Esophagus (tissue), 2 donors: Measurements from ENCODE around the gene EIF1AD. TPM values are rescaled to one million over a fixed set of nuclear protein-coding genes. Genes with fewer than 3 reads are reported as not detected.
"Not testable (repeated sequence)": the region's sequence is repeated elsewhere in the genome, so short reads cannot be mapped to it uniquely, and the experiment has no call there.

Source experiments
- H3K27ac ChIP-seq, 2 donors: one replicate each; pipeline ENCODE4 v1.5.1; 2013; ENCODE audit warnings: low read depth in 2 of 2, mild to moderate bottlenecking in 2 of 2, inconsistent platforms in 1 of 2, low read length in 1 of 2, moderate library complexity in 1 of 2
- H3K27me3 ChIP-seq, 2 donors: one replicate each; pipeline ENCODE4 v1.6.1; 2013; ENCODE audit warnings: low read length in 2 of 2, control low read depth in 1 of 2, mild to moderate bottlenecking in 1 of 2; ENCODE audit not compliant: insufficient read depth in 2 of 2, control insufficient read depth in 1 of 2
- H3K36me3 ChIP-seq, 2 donors: one replicate each; pipeline ENCODE4 v1.6.1; 2013; ENCODE audit warnings: low read length in 1 of 2; ENCODE audit not compliant: control insufficient read depth in 2 of 2, insufficient read depth in 2 of 2
- H3K4me1 ChIP-seq, 2 donors: one replicate each; pipeline ENCODE4 v1.6.1; 2013; ENCODE audit warnings: low read length in 1 of 2; ENCODE audit not compliant: control insufficient read depth in 2 of 2, insufficient read depth in 2 of 2
- H3K4me3 ChIP-seq, 2 donors: one replicate each; pipeline ENCODE4 v1.5.1; 2013; ENCODE audit warnings: low read length in 2 of 2, mild to moderate bottlenecking in 2 of 2, low read depth in 1 of 2, moderate library complexity in 1 of 2
- H3K9me3 ChIP-seq, 2 donors: one replicate each; pipeline ENCODE4 v1.6.1; 2013; ENCODE audit warnings: mild to moderate bottlenecking in 2 of 2, low read depth in 1 of 2, low read length in 1 of 2, moderate library complexity in 1 of 2; ENCODE audit not compliant: control insufficient read depth in 2 of 2, insufficient read depth in 1 of 2
- WGBS, 2 donors: extraction: QIAGEN DNeasy Blood & Tissue Kit; methylation state at CpG; one replicate each; pipeline ENCODE4 v1.1.7; 2013; 5-methylcytosine and 5-hydroxymethylcytosine counted together
- polyA plus RNA-seq, 2 donors: library from polyadenylated mRNA; stranded (reverse); fragments of 200-250 nt; gene quantifications; one replicate each; pipeline ENCODE4 v1.2.3, GENCODE V29; 2013
- donor health status: healthy with polysubstance abuse.
- donor health status: Bipolar disorder and iron deficiency.

Gene EIF1AD
- polyA plus RNA-seq, 2 donors: 13.6 to 17.8 TPM

GRCh38 chr11:66012946-66013761 lies 11.2 kb upstream of the EIF1AD start:
- no peaks in the 10 kb centered on the region for H3K36me3 ChIP-seq
- no peaks in the 10 kb centered on the region for H3K27me3 ChIP-seq
- H3K9me3 ChIP-seq: no peaks in the 10 kb centered on the region
- H3K4me1 ChIP-seq: peaks cover 2 to 3% of the 10 kb centered on the region in 2 donors
- 53% methylated on average over 12 of the region's 12 CpGs for WGBS, 2 donors
- peak overlapping the region; percentile 43 to 90 for H3K27ac ChIP-seq
- H3K4me3 ChIP-seq: peak overlapping the region; percentile 15 to 42

- Histone ChIP-seq H3K36me3 (no peaks in the 10 kb centered on the region), H3K4me3 (peak overlapping the region; percentile 42 to 46), H3K27me3 (no peaks in the 10 kb centered on the region), H3K4me1 (peaks cover 2 to 3% of the 10 kb centered on the region in 2 donors), H3K27ac (peak overlapping the region; percentile 85 to 90), H3K9me3 (no peaks in the 10 kb centered on the region)
- 57 to 59% methylated on average over 11 of the region's 12 CpGs for WGBS, 2 donors
Measured at GRCh38 chr11:66012371-66012945, 10.5 kb upstream of the EIF1AD start.

- peak within 1 kb of the TSS; percentile 42 to 46 for H3K4me3 ChIP-seq
- no peaks in the 10 kb centered on the region for H3K27me3 ChIP-seq
- H3K36me3 ChIP-seq: no peaks in the 10 kb centered on the region
- peak within 1 kb of the TSS; percentile 85 to 90 for H3K27ac ChIP-seq
- H3K9me3 ChIP-seq: no peaks in the 10 kb centered on the region
- H3K4me1 ChIP-seq: peaks cover 2 to 3% of the 10 kb centered on the region in 2 donors
- WGBS, 2 donors: 5 to 6% methylated on average over 55 to 61 of the region's 61 CpGs
Measured at GRCh38 chr11:66011785-66012303, 9.9 kb upstream of the EIF1AD start, which contains the start of gene CST6. CST6 (plus strand) TSS chr11:66012008; CDS start chr11:66012045, 37 bp downstream.

- Histone ChIP-seq H3K36me3 (no peaks in the 10 kb centered on the region), H3K4me3 (peak overlapping the region; percentile 42 to 46), H3K27me3 (no peaks in the 10 kb centered on the region), H3K9me3 (no peaks in the 10 kb centered on the region), H3K4me1 (peaks cover 2 to 3% of the 10 kb centered on the region in 2 donors), H3K27ac (peak overlapping the region; percentile 85 to 90)
- 43 to 48% methylated on average over 12 to 14 of the region's 14 CpGs for WGBS, 2 donors
Measured at GRCh38 chr11:66011239-66011784, 9.4 kb upstream of the EIF1AD start.

GRCh38 chr11:66010036-66010435 lies 8.1 kb upstream of the EIF1AD start:
- H3K36me3 ChIP-seq, H3K9me3 ChIP-seq, H3K4me3 ChIP-seq, H3K27me3 ChIP-seq, H3K4me1 ChIP-seq, H3K27ac ChIP-seq: not testable (repeated sequence)
- WGBS, 2 donors: 60 to 79% methylated on average over 4 of the region's 4 CpGs

GRCh38 chr11:66008468-66009101 lies 6.6 kb upstream of the EIF1AD start:
- H3K27me3 ChIP-seq: no peaks in the 10 kb centered on the region
- H3K36me3 ChIP-seq: peaks cover 0 to 4% of the 10 kb centered on the region in 2 donors
- 39 to 48% methylated on average over 10 of the region's 10 CpGs for WGBS, 2 donors
- H3K4me3 ChIP-seq: no peak overlapping the region
- H3K27ac ChIP-seq: peak overlapping the region in 1 of 2 donors; percentile 29
- no peaks in the 10 kb centered on the region for H3K9me3 ChIP-seq
- H3K4me1 ChIP-seq: peaks cover 3% of the 10 kb centered on the region in 2 donors

GRCh38 chr11:66008095-66008467 lies 6.1 kb upstream of the EIF1AD start:
- Histone ChIP-seq H3K27me3 (no peaks in the 10 kb centered on the region), H3K9me3 (no peaks in the 10 kb centered on the region), H3K36me3 (peaks cover 0 to 4% of the 10 kb centered on the region in 2 donors), H3K4me1 (peaks cover 6% of the 10 kb centered on the region in 2 donors), H3K4me3 (no peak overlapping the region), H3K27ac (peak overlapping the region in 1 of 2 donors; percentile 29)
- WGBS, 2 donors: 84 to 87% methylated on average over 2 of the region's 2 CpGs

GRCh38 chr11:66007201-66007634 lies 5.3 kb upstream of the EIF1AD start:
- no peak overlapping the region for H3K27ac ChIP-seq

GRCh38 chr11:66006891-66007176 lies 4.9 kb upstream of the EIF1AD start:
- H3K27ac ChIP-seq: no peak overlapping the region
- 63 to 67% methylated on average over 4 of the region's 4 CpGs for WGBS, 2 donors
- H3K9me3 ChIP-seq: no peaks in the 10 kb centered on the region
- H3K4me1 ChIP-seq: peaks cover 3 to 5% of the 10 kb centered on the region in 2 donors
- H3K4me3 ChIP-seq: no peak overlapping the region
- peaks cover 0 to 4% of the 10 kb centered on the region in 2 donors for H3K36me3 ChIP-seq
- no peaks in the 10 kb centered on the region for H3K27me3 ChIP-seq

More at GRCh38 chr11:66007201-66007634, 5.3 kb upstream of the EIF1AD start:
- H3K4me3 ChIP-seq: no peak overlapping the region
- WGBS, 2 donors: 47 to 51% methylated on average over 5 of the region's 5 CpGs
- peaks cover 0 to 4% of the 10 kb centered on the region in 2 donors for H3K36me3 ChIP-seq
- peaks cover 5 to 6% of the 10 kb centered on the region in 2 donors for H3K4me1 ChIP-seq
- no peaks in the 10 kb centered on the region for H3K9me3 ChIP-seq
- no peaks in the 10 kb centered on the region for H3K27me3 ChIP-seq
